HEK293 (cell line): Measurements from ENCODE around the gene SPTBN5.

Source experiments
- CTCF ChIA-PET: fragments of 350-600 bp; formaldehyde crosslinking; extraction: SDS; loops from one replicate; lab custom pipeline; 2021; ENCODE audit warnings: antibody characterized with exemption; lab: Yijun Ruan, JAX
- POLR2A ChIA-PET: fragments of 300-600 bp; formaldehyde crosslinking; extraction: SDS; loops from one replicate; lab custom pipeline; 2020; ENCODE audit warnings: antibody characterized with exemption, inconsistent platforms; lab: Yijun Ruan, JAX
- H3K27ac ChIP-seq: fragments of 200-500 bp; sonication (Bioruptor generic); 2 replicates; pipeline ENCODE4 v1.5.1; 2014; ENCODE audit warnings: low read depth, low read length, control low read depth, inconsistent platforms; ENCODE audit errors: extremely low read depth
- H3K36me3 ChIP-seq, 2 experiments: fragments of 200-500 bp in 1 of 2; sonication (Bioruptor generic) in 1 of 2; 1 replicate in 1 of 2; 2 replicates in 1 of 2; pipeline ENCODE4 v1.5.1; 2014 to 2017; ENCODE audit warnings: inconsistent platforms in 2 of 2, low read length in 2 of 2; ENCODE audit not compliant: control insufficient read depth in 2 of 2, insufficient read depth in 1 of 2
- H3K4me1 ChIP-seq: fragments of 200-500 bp; sonication (Bioruptor generic); 2 replicates; pipeline ENCODE4 v1.5.1; 2014; ENCODE audit warnings: mild to moderate bottlenecking, low read length, inconsistent platforms; ENCODE audit not compliant: control insufficient read depth, insufficient read depth
- H3K4me3 ChIP-seq: 2 replicates; pipeline ENCODE4 v1.5.1; 2011; ENCODE audit warnings: low read depth, mild to moderate bottlenecking, control low read depth, low read length, moderate library complexity
- H3K9me3 ChIP-seq: fragments of 200-500 bp; sonication (Bioruptor generic); 2 replicates; pipeline ENCODE4 v1.5.1; 2014; ENCODE audit warnings: low read depth, low read length, inconsistent platforms; ENCODE audit not compliant: control insufficient read depth, insufficient read depth
- GLIS2 ChIP-seq: fragments of 450-650 bp; formaldehyde crosslinking; IDR thresholded peaks from 2 replicates; pipeline ENCODE4 v1.5.1; 2016; ENCODE audit warnings: missing biosample characterization, missing genetic modification characterization
- KLF10 ChIP-seq: fragments of 450-650 bp; IDR thresholded peaks from 2 replicates; pipeline ENCODE4 v1.5.1; 2018; ENCODE audit warnings: missing biosample characterization, mild to moderate bottlenecking, missing genetic modification characterization
- MEIS1 ChIP-seq: sonication (generic); formaldehyde crosslinking; IDR thresholded peaks from 2 replicates; pipeline ENCODE4 v1.8.1; 2022; ENCODE audit warnings: missing genetic modification reagents, mild to moderate bottlenecking, borderline replicate concordance
- MYNN ChIP-seq: fragments of 450-650 bp; formaldehyde crosslinking; IDR thresholded peaks from 2 replicates; pipeline ENCODE4 v1.5.1; 2016; ENCODE audit warnings: missing biosample characterization, missing genetic modification characterization, borderline replicate concordance
- SETDB1 ChIP-seq: IDR thresholded peaks from one replicate; pipeline ENCODE4 v1.6.1; 2017; ENCODE audit warnings: mild to moderate bottlenecking, low read length, moderate library complexity, mixed read lengths; ENCODE audit not compliant: insufficient read length
- SP3 ChIP-seq: fragments of 450-650 bp; formaldehyde crosslinking; IDR thresholded peaks from 2 replicates; pipeline ENCODE4 v1.5.1; 2016; ENCODE audit warnings: missing biosample characterization, missing genetic modification characterization
- ZBTB21 ChIP-seq: fragments of 450-650 bp; formaldehyde crosslinking; IDR thresholded peaks from 2 replicates; pipeline ENCODE4 v1.5.1; 2017; ENCODE audit warnings: missing biosample characterization, missing genetic modification characterization
- ZBTB48 ChIP-seq: fragments of 450-650 bp; formaldehyde crosslinking; IDR thresholded peaks from 2 replicates; pipeline ENCODE4 v1.5.1; 2016; ENCODE audit warnings: missing biosample characterization, missing genetic modification characterization
- ZNF112 ChIP-seq: fragments of 450-650 bp; formaldehyde crosslinking; IDR thresholded peaks from 2 replicates; pipeline ENCODE4 v1.5.0; 2017; ENCODE audit warnings: missing biosample characterization, missing genetic modification characterization
- ZNF18 ChIP-seq: fragments of 450-650 bp; formaldehyde crosslinking; IDR thresholded peaks from 2 replicates; pipeline ENCODE4 v1.5.1; 2016; ENCODE audit warnings: missing biosample characterization, missing genetic modification characterization
- ZNF184 ChIP-seq: fragments of 450-650 bp; IDR thresholded peaks from 2 replicates; pipeline ENCODE4 v1.5.1; 2018; ENCODE audit warnings: missing biosample characterization, mild to moderate bottlenecking, missing genetic modification characterization
- ZNF202 ChIP-seq: fragments of 450-650 bp; formaldehyde crosslinking; IDR thresholded peaks from 2 replicates; pipeline ENCODE4 v1.5.1; 2016; ENCODE audit warnings: missing biosample characterization, missing genetic modification characterization, borderline replicate concordance
- ZNF311 ChIP-seq: fragments of 450-650 bp; formaldehyde crosslinking; IDR thresholded peaks from 2 replicates; pipeline ENCODE4 v1.5.1; 2017; ENCODE audit warnings: missing biosample characterization, missing genetic modification characterization, borderline replicate concordance
- ZNF335 ChIP-seq: fragments of 450-650 bp; formaldehyde crosslinking; conservative IDR thresholded peaks from 2 replicates; pipeline ENCODE4 v1.5.1; 2016; ENCODE audit warnings: missing biosample characterization, missing genetic modification characterization
- ZNF423 ChIP-seq: fragments of 450-650 bp; formaldehyde crosslinking; IDR thresholded peaks from 2 replicates; pipeline ENCODE4 v1.5.1; 2016; ENCODE audit warnings: missing biosample characterization, missing genetic modification characterization
- ZNF433 ChIP-seq: fragments of 450-650 bp; formaldehyde crosslinking; IDR thresholded peaks from 2 replicates; pipeline ENCODE4 v1.5.1; 2016; ENCODE audit warnings: missing biosample characterization, missing genetic modification characterization, low read depth
- ZNF580 ChIP-seq: fragments of 450-650 bp; formaldehyde crosslinking; IDR thresholded peaks from 2 replicates; pipeline ENCODE4 v1.5.1; 2016; ENCODE audit warnings: missing biosample characterization, missing genetic modification characterization
- ZNF623 ChIP-seq: fragments of 450-650 bp; formaldehyde crosslinking; IDR thresholded peaks from 2 replicates; pipeline ENCODE4 v1.5.1; 2016; ENCODE audit warnings: missing biosample characterization, missing genetic modification characterization
- ZNF654 ChIP-seq: fragments of 450-650 bp; formaldehyde crosslinking; IDR thresholded peaks from 2 replicates; pipeline ENCODE4 v1.5.1; 2016; ENCODE audit warnings: low read depth, missing biosample characterization, missing genetic modification characterization
- ZNF670 ChIP-seq: fragments of 450-650 bp; formaldehyde crosslinking; IDR thresholded peaks from 2 replicates; pipeline ENCODE4 v1.5.1; 2016; ENCODE audit warnings: missing biosample characterization, missing genetic modification characterization, low read depth
- ZNF776 ChIP-seq: fragments of 450-650 bp; formaldehyde crosslinking; IDR thresholded peaks from 2 replicates; pipeline ENCODE4 v1.5.0; 2017; ENCODE audit warnings: missing biosample characterization, missing genetic modification characterization, borderline replicate concordance
- ZNF843 ChIP-seq: fragments of 450-650 bp; formaldehyde crosslinking; IDR thresholded peaks from 2 replicates; pipeline ENCODE4 v1.5.1; 2016; ENCODE audit warnings: missing biosample characterization, missing genetic modification characterization
- TF ChIP-seq, protein P1 (sequence below): fragments of 450-650 bp; IDR thresholded peaks from 2 replicates; pipeline ENCODE4 v1.5.1; 2018; ENCODE audit warnings: missing biosample characterization, missing genetic modification characterization
- TF ChIP-seq, protein P2 (sequence below): fragments of 450-650 bp; formaldehyde crosslinking; IDR thresholded peaks from 2 replicates; pipeline ENCODE4 v1.5.1; 2016; ENCODE audit warnings: missing biosample characterization, missing genetic modification characterization
- TF ChIP-seq, protein P3 (sequence below): fragments of 450-650 bp; formaldehyde crosslinking; IDR thresholded peaks from 2 replicates; pipeline ENCODE4 v1.5.1; 2016; ENCODE audit warnings: missing biosample characterization, missing genetic modification characterization, low read depth

SPTBN5 gene

DNA sequence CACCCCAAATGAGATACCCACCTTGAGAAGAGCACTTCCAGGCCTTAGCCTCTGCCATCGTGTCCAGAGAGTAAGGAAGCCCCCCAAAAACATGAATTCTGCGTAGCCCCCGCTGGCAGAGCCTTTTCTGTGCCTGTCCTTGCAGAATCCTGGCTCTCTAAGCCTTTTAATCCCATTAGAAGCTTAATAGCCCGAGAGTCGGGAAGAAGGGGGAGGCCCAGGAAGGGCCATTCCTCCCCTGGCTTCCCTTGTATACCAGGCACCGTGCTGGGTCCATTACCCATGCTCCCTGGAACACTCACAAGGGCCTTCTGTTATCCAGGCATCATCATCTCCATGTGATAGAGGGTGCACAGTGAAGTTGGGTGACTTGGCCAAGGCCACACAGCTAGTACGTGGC is 7.1 kb downstream of the SPTBN5 start:
- H3K4me1 ChIP-seq = no peaks in the 10 kb centered on the region
- no peak for TF ChIP-seq ZNF433
- TF ChIP-seq, protein P1, sequence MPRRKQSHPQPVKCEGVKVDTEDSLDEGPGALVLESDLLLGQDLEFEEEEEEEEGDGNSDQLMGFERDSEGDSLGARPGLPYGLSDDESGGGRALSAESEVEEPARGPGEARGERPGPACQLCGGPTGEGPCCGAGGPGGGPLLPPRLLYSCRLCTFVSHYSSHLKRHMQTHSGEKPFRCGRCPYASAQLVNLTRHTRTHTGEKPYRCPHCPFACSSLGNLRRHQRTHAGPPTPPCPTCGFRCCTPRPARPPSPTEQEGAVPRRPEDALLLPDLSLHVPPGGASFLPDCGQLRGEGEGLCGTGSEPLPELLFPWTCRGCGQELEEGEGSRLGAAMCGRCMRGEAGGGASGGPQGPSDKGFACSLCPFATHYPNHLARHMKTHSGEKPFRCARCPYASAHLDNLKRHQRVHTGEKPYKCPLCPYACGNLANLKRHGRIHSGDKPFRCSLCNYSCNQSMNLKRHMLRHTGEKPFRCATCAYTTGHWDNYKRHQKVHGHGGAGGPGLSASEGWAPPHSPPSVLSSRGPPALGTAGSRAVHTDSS (tag by site-specific recombination) = no peak
- TF ChIP-seq ZNF112 = no peak
- no peak for TF ChIP-seq SP3
- TF ChIP-seq ZNF184 = no peak
- TF ChIP-seq ZNF423 = no peak
- no peak for TF ChIP-seq SETDB1
- TF ChIP-seq ZBTB21 = no peak
- TF ChIP-seq ZNF335 = no peak
- no peak for TF ChIP-seq ZNF843 (tag by site-specific recombination)
- no peak for TF ChIP-seq ZNF776 (tag by site-specific recombination)
- H3K36me3 ChIP-seq = no peaks in the 10 kb centered on the region
- no peak overlapping the region for H3K4me3 ChIP-seq
- no peaks in the 10 kb centered on the region for H3K9me3 ChIP-seq
- CTCF ChIA-PET = interaction anchor here (0.6 kb wide), 1 partner anchor 251 kb away, joined by 3 read pairs; no protein-coding TSS in a partner anchor
- no peak overlapping the region for H3K27ac ChIP-seq
- POLR2A ChIA-PET = no interaction called here

DNA sequence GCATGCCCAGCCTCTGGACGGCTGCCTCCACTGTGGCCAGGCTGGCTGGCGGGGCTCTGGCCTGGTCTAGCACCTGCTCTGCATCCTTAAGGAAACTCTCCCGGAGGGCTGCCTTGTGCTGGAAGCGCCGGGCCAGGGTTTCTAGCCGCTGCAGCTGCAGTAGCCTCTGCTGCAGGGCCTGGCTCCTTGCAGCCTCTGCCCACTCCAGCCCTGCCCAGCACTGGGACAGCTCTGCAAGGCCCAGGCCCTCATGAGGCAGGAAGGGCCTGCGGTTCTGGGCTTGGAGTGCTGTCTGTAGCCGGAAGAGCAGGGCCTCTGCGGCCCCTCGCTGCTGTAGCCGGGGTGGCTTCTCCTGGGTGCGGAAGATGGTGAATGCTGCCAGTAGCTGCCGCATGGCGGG is 8.0 kb downstream of the SPTBN5 start:
- POLR2A ChIA-PET = no interaction called here
- no peak overlapping the region for H3K4me3 ChIP-seq
- H3K4me1 ChIP-seq = no peaks in the 10 kb centered on the region
- TF ChIP-seq GLIS2 = no peak
- no peak for TF ChIP-seq ZNF670 (tag by site-specific recombination)
- H3K9me3 ChIP-seq = no peaks in the 10 kb centered on the region
- no peaks in the 10 kb centered on the region for H3K36me3 ChIP-seq
- CTCF ChIA-PET = no interaction called here
- H3K27ac ChIP-seq = no peak overlapping the region

DNA sequence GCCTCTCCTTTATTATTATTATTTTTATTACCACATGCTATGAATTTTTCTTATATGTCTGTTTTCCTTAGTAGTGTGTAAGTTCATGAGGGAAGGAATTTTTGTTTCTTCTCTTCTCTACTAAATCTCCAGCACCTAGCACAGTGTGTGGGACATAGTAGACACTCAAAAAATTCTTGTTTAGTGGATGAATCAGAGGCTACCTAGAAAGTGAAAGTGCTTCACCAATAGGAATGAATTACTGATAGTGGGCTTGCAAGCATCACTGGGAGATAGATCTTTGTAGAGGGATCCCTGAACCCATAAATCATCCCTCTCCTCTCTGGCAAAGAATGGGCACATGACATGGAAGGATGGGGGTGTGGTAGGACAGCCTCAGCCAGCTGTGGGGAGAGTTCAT is 8.5 kb downstream of the SPTBN5 start:
- no peaks in the 10 kb centered on the region for H3K9me3 ChIP-seq
- no peaks in the 10 kb centered on the region for H3K36me3 ChIP-seq
- TF ChIP-seq KLF10 (tag by site-specific recombination) (no peak), ZNF580 (tag by site-specific recombination) (no peak), ZNF18 (tag by site-specific recombination) (no peak), ZNF623 (no peak), MEIS1 (CRISPR knock-in tag) (no peak), ZNF311 (no peak), ZNF654 (no peak), ZNF776 (tag by site-specific recombination) (no peak), ZBTB48 (no peak), MYNN (tag by site-specific recombination) (no peak), ZNF202 (no peak)
- TF ChIP-seq, protein P2, sequence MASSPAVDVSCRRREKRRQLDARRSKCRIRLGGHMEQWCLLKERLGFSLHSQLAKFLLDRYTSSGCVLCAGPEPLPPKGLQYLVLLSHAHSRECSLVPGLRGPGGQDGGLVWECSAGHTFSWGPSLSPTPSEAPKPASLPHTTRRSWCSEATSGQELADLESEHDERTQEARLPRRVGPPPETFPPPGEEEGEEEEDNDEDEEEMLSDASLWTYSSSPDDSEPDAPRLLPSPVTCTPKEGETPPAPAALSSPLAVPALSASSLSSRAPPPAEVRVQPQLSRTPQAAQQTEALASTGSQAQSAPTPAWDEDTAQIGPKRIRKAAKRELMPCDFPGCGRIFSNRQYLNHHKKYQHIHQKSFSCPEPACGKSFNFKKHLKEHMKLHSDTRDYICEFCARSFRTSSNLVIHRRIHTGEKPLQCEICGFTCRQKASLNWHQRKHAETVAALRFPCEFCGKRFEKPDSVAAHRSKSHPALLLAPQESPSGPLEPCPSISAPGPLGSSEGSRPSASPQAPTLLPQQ = no peak
- TF ChIP-seq, protein P3, sequence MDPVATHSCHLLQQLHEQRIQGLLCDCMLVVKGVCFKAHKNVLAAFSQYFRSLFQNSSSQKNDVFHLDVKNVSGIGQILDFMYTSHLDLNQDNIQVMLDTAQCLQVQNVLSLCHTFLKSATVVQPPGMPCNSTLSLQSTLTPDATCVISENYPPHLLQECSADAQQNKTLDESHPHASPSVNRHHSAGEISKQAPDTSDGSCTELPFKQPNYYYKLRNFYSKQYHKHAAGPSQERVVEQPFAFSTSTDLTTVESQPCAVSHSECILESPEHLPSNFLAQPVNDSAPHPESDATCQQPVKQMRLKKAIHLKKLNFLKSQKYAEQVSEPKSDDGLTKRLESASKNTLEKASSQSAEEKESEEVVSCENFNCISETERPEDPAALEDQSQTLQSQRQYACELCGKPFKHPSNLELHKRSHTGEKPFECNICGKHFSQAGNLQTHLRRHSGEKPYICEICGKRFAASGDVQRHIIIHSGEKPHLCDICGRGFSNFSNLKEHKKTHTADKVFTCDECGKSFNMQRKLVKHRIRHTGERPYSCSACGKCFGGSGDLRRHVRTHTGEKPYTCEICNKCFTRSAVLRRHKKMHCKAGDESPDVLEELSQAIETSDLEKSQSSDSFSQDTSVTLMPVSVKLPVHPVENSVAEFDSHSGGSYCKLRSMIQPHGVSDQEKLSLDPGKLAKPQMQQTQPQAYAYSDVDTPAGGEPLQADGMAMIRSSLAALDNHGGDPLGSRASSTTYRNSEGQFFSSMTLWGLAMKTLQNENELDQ (tag by site-specific recombination) = no peak
- TF ChIP-seq, all 188 proteins: peak for 0
- no peak overlapping the region for H3K4me3 ChIP-seq
- CTCF ChIA-PET = no interaction called here
- no peak overlapping the region for H3K27ac ChIP-seq
- POLR2A ChIA-PET = no interaction called here
- no peaks in the 10 kb centered on the region for H3K4me1 ChIP-seq
